ENCODE data around the gene AWAT1.

Gene AWAT1

GRCh38 chrX:70255452-70255851, 21.0 kb downstream of the AWAT1 start:
- no peaks in the 10 kb centered on the region for H3K9me3 ChIP-seq (ENCODE audit: severe bottlenecking)
- no peaks in the 10 kb centered on the region for H3K27me3 ChIP-seq (ENCODE audit: insufficient read depth, low read depth, severe bottlenecking)
- H3K4me3 ChIP-seq (ENCODE audit: low read depth, low read length): no peak overlapping the region
- no peak overlapping the region for H3K27ac ChIP-seq
- H3K36me3 ChIP-seq: no peaks in the 10 kb centered on the region
- no peak for TF ChIP-seq CTCF (IDR thresholded peaks at IDR 0.05; ENCODE audit: low read depth, low read length)
- DNase-seq: no peak

GRCh38 chrX:70257423-70258288, 23.2 kb downstream of the AWAT1 start:
- Histone ChIP-seq H3K9me3 (ENCODE audit: severe bottlenecking) (no peaks in the 10 kb centered on the region), H3K4me3 (ENCODE audit: low read depth, low read length) (no peak overlapping the region), H3K27ac (no peak overlapping the region), H3K36me3 (no peaks in the 10 kb centered on the region), H3K27me3 (ENCODE audit: insufficient read depth, low read depth, severe bottlenecking) (no peaks in the 10 kb centered on the region)
- no peak for TF ChIP-seq CTCF (IDR thresholded peaks at IDR 0.05; ENCODE audit: low read depth, low read length)
- DNase-seq: no peak

- Histone ChIP-seq H3K4me3 (ENCODE audit: low read depth, low read length) (no peak within 1 kb of the TSS), H3K27me3 (ENCODE audit: insufficient read depth, low read depth, severe bottlenecking) (no peaks in the 10 kb centered on the region), H3K27ac (no peak within 1 kb of the TSS), H3K36me3 (no peaks in the 10 kb centered on the region), H3K9me3 (ENCODE audit: severe bottlenecking) (no peaks in the 10 kb centered on the region)
- TF ChIP-seq CTCF (IDR thresholded peaks at IDR 0.05; ENCODE audit: low read depth, low read length): no peak
- no peak for DNase-seq
Measured at GRCh38 chrX:70260104-70260503, 25.6 kb downstream of the AWAT1 start, which contains the start of gene P2RY4. Gene P2RY4 (minus strand): TSS chrX:70260204. CDS start chrX:70259624, 580 bp downstream.

GRCh38 chrX:70262952-70263567, 28.6 kb downstream of the AWAT1 start:
- no peak overlapping the region for H3K4me3 ChIP-seq (ENCODE audit: low read depth, low read length)
- DNase-seq: peak; percentile 80
- no peak overlapping the region for H3K27ac ChIP-seq
- H3K27me3 ChIP-seq (ENCODE audit: insufficient read depth, low read depth, severe bottlenecking): no peaks in the 10 kb centered on the region
- H3K36me3 ChIP-seq: no peaks in the 10 kb centered on the region
- H3K9me3 ChIP-seq (ENCODE audit: severe bottlenecking): no peaks in the 10 kb centered on the region
- peak; percentile 87 for TF ChIP-seq CTCF (IDR thresholded peaks at IDR 0.05; ENCODE audit: low read depth, low read length)

- Histone ChIP-seq H3K27ac (no peak overlapping the region; the same call in 1 of the 2 replicates), H3K27me3 (ENCODE audit: insufficient read depth, low read depth, severe bottlenecking) (no peaks in the 10 kb centered on the region)
- TF ChIP-seq CTCF (IDR thresholded peaks at IDR 0.05; ENCODE audit: low read depth, low read length): no peak
Measured at GRCh38 chrX:70264784-70265183, 30.3 kb downstream of the AWAT1 start.

More at GRCh38 chrX:70264784-70265183, 30.3 kb downstream of the AWAT1 start:
- no peaks in the 10 kb centered on the region for H3K9me3 ChIP-seq (ENCODE audit: severe bottlenecking)
- no peaks in the 10 kb centered on the region for H3K36me3 ChIP-seq
- H3K4me3 ChIP-seq (ENCODE audit: low read depth, low read length): no peak overlapping the region
- no peak for DNase-seq

All from WERI-Rb-1 (cell line).